AG04449 (cell line): ENCODE measurements around the gene CD8B.

Experiments
- CTCF ChIA-PET: fragments of 350-600 bp; formaldehyde crosslinking; extraction: SDS; loops from one replicate; lab custom pipeline; 2021; ENCODE audit warnings: antibody characterized with exemption; lab: Yijun Ruan, JAX
- POLR2A ChIA-PET: fragments of 400-600, 350-600 bp; formaldehyde crosslinking; extraction: SDS; loops from one replicate; lab custom pipeline; 2020; ENCODE audit warnings: antibody characterized with exemption, inconsistent platforms; lab: Yijun Ruan, JAX
- DNase-seq: peaks from one replicate; pipeline ENCODE4 v3.0.0-alpha.2; 2010; ENCODE audit warnings: low read depth, low spot score
- H3K4me3 ChIP-seq: 2 replicates; pipeline ENCODE4 v1.5.1; 2011; ENCODE audit warnings: low read depth, mild to moderate bottlenecking, control low read depth, low read length
- CTCF ChIP-seq: IDR thresholded peaks from one replicate; pipeline ENCODE4 v1.5.1; 2011; ENCODE audit warnings: mild to moderate bottlenecking, moderate library complexity, low read length, control low read depth, inconsistent platforms; ENCODE audit not compliant: insufficient read depth; ENCODE audit errors: missing control alignments

The CD8B gene

DNA sequence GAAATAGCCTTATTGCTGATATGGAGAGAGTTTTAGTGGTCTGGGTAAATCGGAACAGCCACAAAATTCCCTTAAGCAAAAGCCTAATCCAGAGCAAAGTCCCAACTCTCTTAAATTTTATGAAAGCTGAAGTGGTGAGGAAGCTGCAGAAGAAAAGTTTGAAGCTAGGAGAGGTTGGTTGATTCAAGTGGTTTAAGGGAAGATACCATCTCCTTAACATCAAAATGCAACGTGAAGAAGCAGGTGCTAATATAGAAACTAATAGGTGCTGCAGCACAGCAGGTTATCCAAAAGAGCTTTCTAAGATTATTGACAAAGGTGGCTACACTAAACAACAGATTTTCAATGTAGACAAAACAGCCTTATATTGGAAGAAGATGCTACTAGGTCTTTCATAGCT, 42.7 kb downstream of the CD8B start:
- no peak overlapping the region for H3K4me3 ChIP-seq
- no peak for TF ChIP-seq CTCF
- ChIA-PET CTCF (interaction anchor here (0.9 kb wide), 1 partner anchor 11 kb away, joined by 4 read pairs; no protein-coding TSS in a partner anchor), POLR2A (no interaction called here)
- no peak for DNase-seq

GRCh38 chr2:86818114-86818801, 43.4 kb downstream of the CD8B start:
- ChIA-PET POLR2A (no interaction called here), CTCF (interaction anchor here (0.6 kb wide), 1 partner anchor 10 kb away, joined by 5 read pairs; no protein-coding TSS in a partner anchor)
- no peak for TF ChIP-seq CTCF
- no peak overlapping the region for H3K4me3 ChIP-seq
- no peak for DNase-seq

- ChIA-PET CTCF (interaction anchor here (2.9 kb wide), 1 partner anchor 51 kb away, joined by 8 read pairs; no protein-coding TSS in a partner anchor), POLR2A (no interaction called here)
- DNase-seq: no peak
- no peak for TF ChIP-seq CTCF
- no peak overlapping the region for H3K4me3 ChIP-seq
Observed at GRCh38 chr2:86815611-86816010, 46.1 kb downstream of the CD8B start.

- no peak for DNase-seq
- TF ChIP-seq CTCF: no peak
- H3K4me3 ChIP-seq: no peak overlapping the region
- POLR2A ChIA-PET: no interaction called here
- CTCF ChIA-PET: interaction anchor here (0.8 to 2.8 kb wide), 5 partner anchors 11 to 412 kb away, joined by 3 to 8 read pairs (median 4); no protein-coding TSS in a partner anchor
Observed at GRCh38 chr2:86809481-86810121, 52.1 kb downstream of the CD8B start.

GRCh38 chr2:86808315-86809161, 53.1 kb downstream of the CD8B start:
- POLR2A ChIA-PET: no interaction called here
- CTCF ChIA-PET: interaction anchor here (0.8 to 3.4 kb wide), 12 partner anchors 9 to 588 kb away, joined by 3 to 14 read pairs (median 4); no protein-coding TSS in a partner anchor
- DNase-seq: peak; percentile 5
- peak overlapping the region; percentile 46 for H3K4me3 ChIP-seq
- peak; percentile 94 for TF ChIP-seq CTCF
